ENCODE data around the gene EOLA1. TPM values are rescaled to one million over a fixed set of nuclear protein-coding genes. Genes with fewer than 3 reads are reported as not detected.

Gene EOLA1
- total and polyA plus RNA-seq, 12 donors: 20.6 to 37.7 (median 26.1) TPM

Other genes with a start within 250 kb of the EOLA1 start
- gene IDS, start 35.7 kb upstream of the EOLA1 start, total RNA-seq: 10 to 100 TPM; 65.3 to 89.5 (median 73.5) TPM
- gene IDS, start 35.7 kb upstream of the EOLA1 start, polyA plus RNA-seq: 10 to 100 TPM; 24.0 to 30.5 TPM
- under 1 TPM in 2 of 10 donors, not detected in 8; 0.21 to 0.31 TPM for gene HSFX3, start 8.9 kb downstream of the EOLA1 start, total RNA-seq
- under 1 TPM in 1 of 2 donors, not detected in 1; 0.12 TPM for gene HSFX3, start 8.9 kb downstream of the EOLA1 start, polyA plus RNA-seq
- gene MAGEA9B, start 46.4 kb downstream of the EOLA1 start, total RNA-seq: not detected
- gene MAGEA9B, start 46.4 kb downstream of the EOLA1 start, polyA plus RNA-seq: not detected
- 1 to 10 TPM in 3 of 10 donors, under 1 TPM in 3, not detected in 4; 0.22 to 2.2 (median 0.78) TPM for gene HSFX2, start 54.3 kb downstream of the EOLA1 start, total RNA-seq
- gene HSFX2, start 54.3 kb downstream of the EOLA1 start, polyA plus RNA-seq: 1 to 10 TPM in 1 of 2 donors, under 1 TPM in 1; 0.70 to 2.3 TPM
- gene TMEM185A, start 90.8 kb downstream of the EOLA1 start, total RNA-seq: 10 to 100 TPM; 27.1 to 42.8 (median 34.5) TPM
- gene TMEM185A, start 90.8 kb downstream of the EOLA1 start, polyA plus RNA-seq: 10 to 100 TPM; 12.7 to 15.0 TPM
- gene MAGEA11, start 171.0 kb downstream of the EOLA1 start, total RNA-seq: not detected
- not detected for gene MAGEA11, start 171.0 kb downstream of the EOLA1 start, polyA plus RNA-seq
- 1 to 10 TPM in 9 of 10 donors, under 1 TPM in 1; 0.51 to 3.3 (median 2.6) TPM for gene HSFX1, start 233.1 kb downstream of the EOLA1 start, total RNA-seq
- gene HSFX1, start 233.1 kb downstream of the EOLA1 start, polyA plus RNA-seq: under 1 TPM; 0.58 to 0.66 TPM
- gene MAGEA9, start 240.9 kb downstream of the EOLA1 start, total RNA-seq: not detected
- not detected for gene MAGEA9, start 240.9 kb downstream of the EOLA1 start, polyA plus RNA-seq

Data from heart right ventricle (tissue), 12 donors.